HG02970 (cell line): ENCODE data around the gene NEURL3.
"Not testable (repeated sequence)": the region's sequence is repeated elsewhere in the genome, so short reads cannot be mapped to it uniquely, and the experiment has no call there.

Experiments used
- ATAC-seq: cut with Tn5 transposase; IDR thresholded peaks from one replicate; pipeline ENCODE4 v1.9.1; 2021; ENCODE audit warnings: mild to moderate bottlenecking, moderate library complexity, moderate number of reproducible peaks; ENCODE audit not compliant: unreplicated experiment, low FRiP score

The NEURL3 gene

DNA sequence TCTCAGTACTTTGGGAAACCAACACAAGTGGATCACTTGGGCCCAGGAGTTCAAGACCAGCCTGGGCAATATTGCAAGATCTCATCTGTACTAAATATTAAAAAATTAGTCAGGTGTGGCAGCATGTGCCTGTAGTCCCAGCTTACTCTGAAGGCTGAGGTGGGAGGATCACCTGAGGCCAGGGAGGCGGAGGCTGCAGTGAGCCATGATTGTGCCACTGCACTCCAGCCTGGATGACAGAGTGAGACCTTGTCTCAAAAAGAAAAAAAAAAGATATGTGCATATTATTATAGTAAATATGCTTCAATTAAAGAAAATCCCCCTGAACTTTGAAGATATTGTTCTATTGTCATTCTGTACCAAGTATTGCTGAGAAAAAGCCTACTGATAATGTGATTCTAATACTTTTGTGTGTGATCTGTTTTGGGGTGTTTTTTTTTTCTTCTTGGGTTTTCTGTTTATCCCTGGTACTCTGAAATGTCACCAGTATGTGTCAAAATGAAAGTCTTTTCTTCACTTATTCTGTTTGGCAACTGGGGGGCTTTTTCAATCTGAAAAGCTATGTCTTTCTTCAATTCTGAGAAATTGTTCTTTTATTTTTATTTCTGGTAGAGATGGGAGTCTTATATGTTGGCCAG, 13.2 kb downstream of the NEURL3 start:
- no peak for ATAC-seq

DNA sequence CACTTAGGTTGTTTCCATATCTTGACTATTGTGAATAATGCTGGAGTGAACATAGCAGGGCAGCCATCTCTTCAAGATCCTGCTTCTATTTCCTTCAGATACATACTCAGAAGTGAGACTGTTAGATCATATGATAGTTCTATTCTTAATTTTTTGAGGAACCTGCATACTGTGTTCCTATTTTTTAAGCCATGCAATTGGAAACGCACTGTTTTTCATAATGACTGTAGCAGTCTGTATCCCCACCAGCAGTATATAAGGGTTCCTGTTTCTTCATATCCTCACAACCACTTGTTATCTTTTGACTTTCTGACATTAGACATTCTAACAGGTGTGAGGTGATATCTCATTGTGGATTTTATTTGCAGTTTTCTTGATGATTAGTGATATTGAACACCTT, 15.5 kb downstream of the NEURL3 start:
- ATAC-seq, result no peak

DNA sequence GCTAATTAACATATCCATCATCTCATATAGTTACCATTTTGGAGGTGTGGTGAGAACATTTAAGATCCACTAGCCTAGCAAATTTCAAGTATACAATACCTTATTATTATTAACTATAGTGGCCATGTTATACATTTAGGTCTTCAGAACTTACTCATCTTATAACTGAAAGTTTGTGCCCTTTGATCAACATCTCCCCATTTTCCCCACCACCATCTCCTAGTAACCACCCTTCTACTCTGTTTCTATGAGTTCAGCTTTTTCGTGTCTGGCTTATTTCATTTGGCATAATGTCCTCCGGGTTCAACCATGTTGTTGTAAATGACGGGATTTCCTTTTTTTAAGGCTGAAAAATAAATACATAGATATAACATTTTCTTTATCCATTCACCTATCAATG, 15.9 kb downstream of the NEURL3 start:
- no peak for ATAC-seq

DNA sequence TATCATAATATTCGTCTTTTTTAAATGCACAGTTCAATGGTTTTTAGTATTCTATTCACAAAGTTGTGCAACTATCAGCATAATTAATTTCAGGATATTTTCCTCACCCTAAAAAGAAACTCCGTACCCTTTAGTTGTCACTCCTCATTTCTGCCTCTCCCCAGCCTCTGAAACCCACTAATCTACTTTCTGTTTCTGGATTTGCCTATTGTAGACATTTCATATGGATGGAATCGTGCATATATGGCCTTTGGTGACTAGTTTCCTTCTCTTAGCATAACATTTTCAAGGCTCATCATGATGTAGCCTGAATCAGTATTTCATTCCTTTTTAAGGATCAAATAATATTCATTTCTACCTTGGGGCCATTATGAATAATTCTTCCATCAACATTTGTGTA, 18.5 kb downstream of the NEURL3 start:
- no peak for ATAC-seq

DNA sequence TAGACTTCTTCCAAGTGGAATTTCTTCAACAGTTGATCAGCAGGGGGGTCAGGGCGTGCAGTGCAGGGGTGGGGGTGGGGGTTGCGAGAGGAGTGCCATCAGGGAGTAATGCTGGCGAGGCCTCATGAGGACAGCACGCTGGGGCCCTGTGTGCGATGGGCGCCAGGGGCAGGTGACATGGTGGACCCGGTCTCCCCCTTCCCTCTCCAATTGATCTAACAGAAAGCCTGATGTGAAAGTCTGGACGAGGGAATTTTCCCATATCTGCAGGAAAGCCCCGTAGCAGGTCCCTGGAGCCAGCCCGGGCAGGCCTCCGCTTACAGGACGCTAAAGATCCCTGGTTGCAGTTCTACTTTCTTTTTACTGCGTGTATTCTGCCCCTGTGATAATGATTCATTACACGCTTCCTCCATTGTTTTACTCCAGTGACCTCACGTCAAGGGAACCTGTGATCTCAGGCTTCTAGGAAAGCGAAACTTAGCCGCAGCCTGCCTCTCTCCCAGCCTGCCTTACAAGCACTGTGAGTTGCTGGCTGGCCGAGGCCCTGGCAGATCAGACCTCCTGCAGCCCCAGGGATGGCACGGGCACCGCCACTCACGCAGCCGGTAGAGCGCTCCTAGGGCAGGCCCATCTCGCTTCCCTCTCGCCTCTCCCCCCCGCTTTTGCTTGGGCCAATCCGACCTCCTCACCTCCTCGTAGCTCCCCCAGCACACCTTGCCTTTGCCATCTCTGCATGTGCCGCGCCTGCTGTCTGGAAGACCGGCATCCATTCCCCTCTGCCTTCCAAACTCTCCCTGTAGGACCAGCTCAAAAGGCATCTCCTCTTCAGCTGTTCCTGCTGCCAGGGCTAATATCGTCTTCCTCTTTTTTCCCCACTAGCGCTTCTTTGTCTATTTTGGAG, 19.2 kb downstream of the NEURL3 start:
- ATAC-seq, result peak; percentile 77

DNA sequence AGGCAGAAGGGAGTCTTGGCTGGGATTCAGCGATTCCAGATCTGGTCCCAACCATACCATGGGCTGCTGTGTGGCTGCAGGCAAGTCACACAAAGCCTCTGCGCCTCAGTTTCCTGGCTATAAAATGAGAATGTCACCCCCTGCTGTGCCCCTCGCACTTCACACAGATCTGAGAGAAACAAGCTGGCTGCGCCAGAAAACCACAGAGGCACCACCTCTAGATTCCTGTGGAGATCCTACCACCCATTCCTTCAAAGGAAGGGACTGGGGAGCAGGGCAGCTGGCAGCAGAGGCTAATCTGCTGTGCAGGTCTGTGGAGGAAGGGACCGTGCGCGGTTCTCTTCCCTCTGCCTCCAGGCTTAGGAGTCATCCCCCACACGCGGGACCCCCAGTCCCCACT, 19.8 kb downstream of the NEURL3 start:
- no peak for ATAC-seq

DNA sequence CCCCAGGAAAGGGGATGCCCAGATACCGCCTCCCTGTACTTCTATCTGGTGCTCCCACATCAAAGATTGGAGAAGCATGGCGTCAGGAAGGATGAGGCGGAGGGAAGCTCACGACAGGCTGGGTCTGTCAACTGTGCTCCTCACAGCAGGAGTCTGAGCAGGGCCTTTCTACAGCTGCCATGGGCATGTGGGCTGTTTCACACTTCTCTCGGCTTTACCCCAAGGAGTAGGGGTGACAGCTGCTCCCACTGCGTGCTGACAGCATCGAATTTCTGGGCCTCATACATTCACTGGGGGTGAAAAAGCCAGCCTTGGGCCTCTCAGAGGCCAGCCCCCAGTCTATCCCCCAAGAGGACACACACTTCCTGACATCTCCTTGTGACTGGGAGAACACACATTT, 21.1 kb downstream of the NEURL3 start:
- no peak for ATAC-seq

DNA sequence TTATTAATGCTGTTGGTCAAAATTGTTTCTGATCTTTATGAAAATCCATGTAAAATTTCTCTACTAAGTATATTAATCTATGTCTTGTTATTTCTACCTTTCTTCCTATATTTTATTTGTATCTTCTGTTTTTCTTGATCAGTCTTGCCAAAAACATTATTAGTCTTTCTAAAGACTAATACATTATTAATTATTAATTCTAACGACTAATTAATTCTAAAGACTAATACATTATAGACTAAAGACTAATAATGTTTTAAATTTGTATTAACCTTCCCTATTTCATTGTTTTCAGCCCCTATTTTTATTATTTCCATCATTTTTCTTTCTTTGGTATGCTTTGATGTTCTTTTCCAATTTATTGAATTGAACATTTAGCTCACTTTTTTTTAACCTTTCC, 27.7 kb downstream of the NEURL3 start:
- no peak for ATAC-seq

DNA sequence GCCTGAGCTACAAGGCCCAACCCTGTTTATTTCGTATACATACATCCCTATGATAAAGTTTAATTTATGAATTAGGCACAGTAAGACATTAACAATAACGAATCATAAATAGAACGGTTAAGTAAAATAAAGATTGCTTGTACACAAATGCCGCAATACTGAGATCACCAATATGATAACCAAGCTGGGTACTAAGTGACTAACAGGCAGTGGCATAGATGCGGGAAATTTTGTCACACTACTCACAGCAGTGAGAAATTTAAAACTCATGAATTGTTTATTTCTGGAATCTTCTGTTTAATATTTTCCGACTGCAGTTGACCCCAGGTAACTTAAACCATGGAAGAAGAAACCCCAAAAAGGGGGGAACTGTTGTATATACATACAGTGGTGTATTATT, 33.4 kb downstream of the NEURL3 start:
- no peak for ATAC-seq

DNA sequence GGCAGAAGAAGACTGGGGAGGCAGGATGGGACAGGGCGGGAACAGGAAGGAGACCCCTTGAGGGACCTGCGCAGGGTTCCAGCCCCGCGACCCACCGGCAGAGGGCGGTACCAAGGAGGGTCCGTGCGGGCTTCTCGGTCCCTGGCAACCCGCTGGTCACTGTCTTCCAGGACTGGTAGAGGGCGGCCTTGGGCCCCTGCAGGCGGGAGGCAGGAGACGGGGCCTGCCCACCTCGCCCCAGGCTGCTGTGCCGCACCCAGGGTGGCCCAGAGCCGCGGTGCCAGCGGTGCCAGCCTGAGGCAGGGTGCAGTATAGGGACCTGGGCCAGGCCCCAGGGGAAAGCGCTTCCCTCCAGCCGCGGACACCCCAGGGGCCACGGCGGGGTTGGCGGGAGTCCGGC, 34.5 kb downstream of the NEURL3 start:
- ATAC-seq, result no peak

DNA sequence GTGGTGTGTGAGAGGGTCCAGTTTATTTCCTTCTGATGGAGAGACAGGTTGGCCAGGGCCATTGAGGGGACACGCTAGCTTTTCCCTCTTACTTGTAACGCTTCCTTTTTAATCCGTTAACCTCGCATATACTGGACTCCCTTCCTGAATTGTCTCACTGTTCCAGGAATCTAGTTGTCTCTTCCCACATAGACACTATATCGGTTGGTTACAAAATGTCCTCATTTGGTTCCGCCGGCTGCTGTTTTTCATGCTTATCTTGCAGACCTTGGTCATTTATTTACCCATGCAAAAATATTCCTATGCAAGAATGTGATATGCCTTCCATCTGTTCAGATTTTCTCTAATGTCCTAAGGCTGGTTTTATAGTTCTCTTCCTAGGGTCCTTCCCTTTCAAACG, 35.0 kb downstream of the NEURL3 start:
- ATAC-seq, result no peak

DNA sequence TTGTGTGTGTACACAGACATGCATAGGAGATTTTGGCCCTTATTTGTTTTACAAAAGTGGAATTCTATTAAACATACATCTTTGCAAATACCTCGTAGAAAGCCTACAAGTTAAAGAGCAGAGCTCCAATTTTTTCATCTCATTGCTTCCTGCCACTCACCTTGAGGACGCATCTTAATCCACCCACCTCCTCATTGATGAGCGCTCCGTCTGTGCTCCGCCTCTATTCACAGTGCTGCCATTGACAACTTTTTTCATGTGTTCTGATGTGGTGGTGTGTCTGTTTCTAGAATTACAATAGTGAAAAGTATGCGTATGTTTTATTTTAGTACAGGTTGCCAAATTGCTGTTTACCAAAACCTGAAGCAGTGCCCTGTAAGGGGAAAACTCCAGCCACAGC, 36.3 kb downstream of the NEURL3 start:
- ATAC-seq, result no peak

DNA sequence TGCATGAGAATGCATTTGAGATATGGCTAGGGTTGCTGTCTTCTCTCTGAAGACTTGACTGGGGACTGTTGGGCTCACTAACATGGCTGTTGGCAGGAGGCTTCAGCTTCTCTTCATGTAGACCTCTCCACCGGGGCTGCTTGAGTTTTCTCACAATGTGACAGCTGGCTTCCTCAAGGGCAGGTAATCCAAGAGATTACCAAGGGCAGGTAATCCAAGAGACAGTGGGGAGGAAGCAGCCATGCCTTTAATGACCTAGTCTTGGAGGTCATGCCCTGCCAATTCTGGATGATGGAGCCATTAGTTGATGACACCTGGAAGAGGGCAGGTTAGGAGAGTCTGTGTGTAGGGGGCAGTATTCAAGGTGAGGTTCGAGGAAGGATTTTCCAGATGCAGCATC, 40.5 kb downstream of the NEURL3 start:
- ATAC-seq, result no peak

DNA sequence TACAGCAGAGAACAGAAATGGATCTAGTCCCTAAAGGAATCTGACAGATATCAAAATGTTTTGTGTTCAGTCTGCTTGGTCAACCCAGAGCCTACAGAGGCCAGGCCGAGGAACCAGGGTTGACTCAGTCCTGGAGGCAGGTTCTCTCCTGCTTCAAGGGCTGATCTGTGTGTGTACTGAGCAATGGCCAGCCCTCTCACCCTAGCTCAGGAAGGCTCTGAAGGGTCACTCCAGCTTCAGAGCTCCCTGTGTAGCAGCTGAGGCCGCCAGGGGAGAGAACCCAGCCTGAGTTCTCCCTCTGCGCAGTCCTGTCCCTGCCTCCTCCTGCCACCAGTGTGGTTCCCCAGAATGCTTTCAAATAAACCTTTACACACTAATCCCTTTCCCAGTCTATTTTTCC, 41.1 kb downstream of the NEURL3 start:
- no peak for ATAC-seq

DNA sequence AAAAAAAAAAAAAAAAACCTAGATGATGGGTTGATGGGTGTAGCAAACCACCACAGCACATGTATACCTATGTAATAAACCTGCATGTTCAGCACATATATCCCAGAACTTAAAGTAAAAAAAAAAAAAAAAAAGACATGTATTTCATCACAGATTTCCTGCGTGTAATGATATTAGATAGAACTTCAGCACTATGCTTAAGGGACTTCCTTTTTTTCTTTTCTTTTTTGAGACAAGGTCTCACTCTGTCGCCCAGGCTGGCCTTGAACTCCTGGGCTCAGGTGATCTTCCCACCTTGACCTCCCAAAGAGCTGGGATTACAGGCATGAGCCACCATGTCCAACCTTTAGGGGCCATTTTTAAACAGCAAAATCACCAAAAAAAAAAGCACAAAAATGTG, 42.0 kb downstream of the NEURL3 start:
- no peak for ATAC-seq

DNA sequence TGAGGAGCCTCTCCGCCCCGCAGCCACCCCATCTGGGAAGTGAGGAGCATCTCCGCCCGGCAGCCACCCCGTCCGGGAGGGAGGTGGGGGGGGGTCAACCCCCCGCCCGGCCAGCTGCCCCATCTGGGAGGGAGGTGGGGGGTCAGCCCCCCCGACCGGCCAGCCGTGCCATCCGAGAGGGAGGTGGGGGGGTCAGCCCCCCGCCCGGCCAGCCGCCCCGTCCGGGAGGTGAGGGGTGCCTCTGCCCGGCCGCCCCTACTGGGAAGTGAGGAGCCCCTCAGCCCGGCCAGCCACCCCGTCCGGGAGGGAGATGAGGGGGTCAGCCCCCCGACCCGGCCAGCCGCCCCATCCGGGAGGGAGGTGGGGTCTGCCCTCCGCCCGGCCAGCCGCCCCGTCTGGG, 43.5 kb downstream of the NEURL3 start:
- not testable (repeated sequence) for ATAC-seq

DNA sequence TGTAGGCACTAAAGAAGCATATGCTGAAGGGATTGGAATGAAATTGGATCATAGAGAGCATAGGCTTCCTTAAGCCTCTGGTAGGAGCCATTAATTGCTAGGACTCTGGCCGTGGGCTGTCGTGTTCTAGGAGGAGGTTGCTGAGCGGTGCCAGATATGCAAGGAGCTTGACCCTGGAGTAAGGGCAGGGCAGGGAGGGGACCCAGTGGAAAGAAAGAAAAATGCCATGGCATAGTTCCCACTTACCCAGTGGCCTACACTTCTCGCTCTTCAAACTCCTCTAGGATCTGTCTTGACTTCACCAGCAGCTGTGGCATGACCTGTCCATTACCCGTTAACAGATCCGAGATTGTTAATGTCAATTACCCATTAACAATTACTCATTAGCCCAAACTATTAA, 53.1 kb downstream of the NEURL3 start:
- no peak for ATAC-seq

DNA sequence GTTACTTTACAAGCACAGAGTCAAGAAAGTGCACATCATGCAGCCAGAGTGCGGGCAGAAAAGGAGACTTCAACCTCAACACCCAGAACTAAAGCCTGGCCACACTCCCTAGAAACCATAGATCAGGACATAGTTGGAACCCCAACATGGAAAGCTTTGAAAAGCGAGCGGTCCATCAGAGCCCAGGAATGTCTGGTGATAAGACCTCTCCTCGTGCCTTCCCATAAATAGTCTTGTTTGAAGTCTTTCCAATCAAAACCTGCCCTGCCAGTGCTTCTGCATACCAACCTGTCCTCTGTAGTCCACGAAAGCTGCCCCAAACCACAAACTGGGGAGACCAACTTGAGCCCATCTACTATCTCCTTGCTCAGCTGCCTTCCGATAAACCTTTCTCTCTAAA, 55.5 kb downstream of the NEURL3 start:
- ATAC-seq, result no peak

DNA sequence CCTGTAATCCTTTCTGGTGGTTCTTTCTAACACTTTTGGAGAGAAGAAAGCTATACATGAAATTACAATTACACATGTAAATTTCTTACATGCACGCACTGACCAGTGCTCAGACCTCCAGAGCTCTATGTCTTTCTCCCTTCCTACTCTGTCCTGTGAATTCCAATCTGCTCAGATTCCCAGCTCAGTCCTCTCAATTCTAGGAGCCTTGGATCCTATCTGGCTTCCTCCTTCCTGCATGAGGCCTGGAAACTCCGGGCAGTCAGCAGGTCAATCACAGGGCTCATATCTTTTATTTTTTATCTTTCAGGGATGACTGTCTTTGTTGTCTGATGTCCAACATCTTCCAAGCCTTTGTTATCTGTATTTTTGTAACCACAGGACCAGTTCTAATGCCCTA, 56.0 kb downstream of the NEURL3 start:
- no peak for ATAC-seq

DNA sequence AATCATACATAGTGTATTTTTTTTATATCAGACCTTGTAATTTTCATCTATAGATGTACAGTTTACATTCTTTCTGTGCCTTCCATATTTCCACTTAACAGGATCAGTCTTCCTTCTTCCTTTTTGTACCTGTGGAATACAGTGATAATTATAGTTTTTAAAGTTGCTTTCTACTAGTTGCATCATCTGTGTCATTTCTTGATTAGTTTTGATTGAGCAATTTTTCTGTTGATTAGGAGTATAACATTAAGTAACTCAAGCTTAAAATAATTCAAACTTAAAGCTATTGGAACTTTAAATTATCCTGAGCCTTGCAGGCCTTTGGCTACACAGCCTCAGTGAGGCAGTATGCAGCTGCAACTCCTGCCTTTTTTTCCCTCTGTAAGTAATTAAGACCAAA, 57.4 kb downstream of the NEURL3 start:
- no peak for ATAC-seq
